ENCODE results near the gene ETV2.
"Not testable (repeated sequence)": the region's sequence is repeated elsewhere in the genome, so short reads cannot be mapped to it uniquely, and the experiment has no call there.

ETV2 gene, protein sequence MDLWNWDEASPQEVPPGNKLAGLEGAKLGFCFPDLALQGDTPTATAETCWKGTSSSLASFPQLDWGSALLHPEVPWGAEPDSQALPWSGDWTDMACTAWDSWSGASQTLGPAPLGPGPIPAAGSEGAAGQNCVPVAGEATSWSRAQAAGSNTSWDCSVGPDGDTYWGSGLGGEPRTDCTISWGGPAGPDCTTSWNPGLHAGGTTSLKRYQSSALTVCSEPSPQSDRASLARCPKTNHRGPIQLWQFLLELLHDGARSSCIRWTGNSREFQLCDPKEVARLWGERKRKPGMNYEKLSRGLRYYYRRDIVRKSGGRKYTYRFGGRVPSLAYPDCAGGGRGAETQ

GRCh38 chr19:35641515-35642151 lies at the start of gene ETV2:
Gene ETV2, plus strand, starts transcription at chr19:35641745. Its CDS starts 716 bp downstream, at chr19:35642461.
- DNase-seq: no peak

- peak; percentile 27 for DNase-seq
Measured at GRCh38 chr19:35592226-35592625, 49.3 kb upstream of the ETV2 start.

- not testable (repeated sequence) for DNase-seq
Measured at GRCh38 chr19:35595026-35595425, 46.5 kb upstream of the ETV2 start.

GRCh38 chr19:35595928-35596327 lies 45.6 kb upstream of the ETV2 start:
- no peak for DNase-seq

DNA sequence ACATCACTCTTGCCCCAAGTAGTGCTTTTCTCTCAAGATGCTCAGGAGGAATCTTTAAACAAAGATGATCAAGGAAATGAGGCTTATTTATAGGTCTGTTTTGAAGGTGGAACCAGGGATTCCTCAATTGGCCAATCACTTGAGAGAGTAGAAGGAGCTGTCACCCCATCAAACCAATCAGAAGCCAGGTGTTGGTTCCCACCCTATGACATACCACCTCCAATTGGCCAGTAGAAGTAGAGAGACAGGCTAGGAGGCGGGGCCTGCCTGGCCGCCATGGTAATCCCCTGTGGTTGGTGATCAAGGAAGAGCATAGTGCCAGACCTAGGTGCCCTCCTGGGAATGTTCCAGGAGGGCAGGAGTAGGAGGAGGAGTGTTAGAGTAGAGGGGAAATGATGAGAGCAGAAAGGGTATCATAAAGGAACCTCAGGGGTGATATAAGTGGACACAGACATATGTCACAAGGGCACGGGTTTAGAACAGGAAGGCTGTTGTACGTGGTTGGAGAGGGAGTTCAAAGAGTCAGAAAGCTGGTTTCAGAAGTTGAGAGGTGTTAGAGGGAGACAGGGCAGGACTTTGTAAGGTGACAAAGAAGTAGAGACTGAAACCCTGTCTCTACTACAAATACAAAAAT lies 45.1 kb upstream of the ETV2 start:
- no peak for DNase-seq

GRCh38 chr19:35601971-35602370 lies 39.6 kb upstream of the ETV2 start:
- DNase-seq: peak; percentile 33

DNA sequence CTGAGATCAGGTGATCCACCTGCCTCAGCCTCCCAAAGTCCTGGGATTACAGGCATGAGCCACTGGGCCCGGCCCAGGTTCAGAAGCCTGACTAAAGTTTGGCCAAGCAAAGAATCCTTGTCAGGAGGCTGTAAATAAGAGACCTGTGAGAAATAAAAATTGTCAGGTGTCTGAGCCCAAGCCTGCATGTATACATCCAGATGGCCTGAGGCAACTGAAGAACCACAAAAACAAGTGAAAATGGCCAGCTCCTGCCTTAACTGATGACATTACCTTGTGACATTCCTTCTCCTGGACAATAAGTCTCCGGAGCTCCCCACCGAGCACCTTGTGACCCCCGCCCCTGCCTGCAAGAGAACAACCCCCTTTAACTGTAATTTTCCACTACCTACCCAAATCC lies 37.1 kb upstream of the ETV2 start:
- DNase-seq: not testable (repeated sequence)

- DNase-seq: not testable (repeated sequence)
Measured at GRCh38 chr19:35607170-35607569, 34.4 kb upstream of the ETV2 start.

GRCh38 chr19:35607661-35608060 lies 33.9 kb upstream of the ETV2 start:
- no peak for DNase-seq

DNA sequence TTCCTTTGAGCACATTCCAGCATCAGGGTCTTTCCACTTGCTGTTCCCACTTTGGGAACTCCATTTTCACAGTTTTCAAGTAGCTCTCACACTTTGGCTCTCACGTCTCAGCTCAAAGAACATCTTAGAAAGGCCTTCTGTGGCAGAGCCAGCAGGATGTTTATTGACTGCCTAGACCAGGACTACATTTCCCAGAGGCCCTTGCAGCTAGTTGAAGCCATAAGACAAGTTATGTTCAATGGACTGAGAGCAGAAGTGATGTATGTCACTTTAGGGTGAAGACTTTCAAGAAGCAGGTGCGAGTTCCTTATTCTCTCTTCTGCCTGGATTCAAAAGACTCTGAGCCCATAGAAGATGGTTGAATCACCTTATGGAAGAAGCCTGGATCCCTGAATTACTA lies 33.3 kb upstream of the ETV2 start:
- no peak for DNase-seq

- no peak for DNase-seq
Measured at GRCh38 chr19:35609851-35610353, 31.6 kb upstream of the ETV2 start.

GRCh38 chr19:35612224-35612558 lies 29.4 kb upstream of the ETV2 start:
- DNase-seq: no peak

DNA sequence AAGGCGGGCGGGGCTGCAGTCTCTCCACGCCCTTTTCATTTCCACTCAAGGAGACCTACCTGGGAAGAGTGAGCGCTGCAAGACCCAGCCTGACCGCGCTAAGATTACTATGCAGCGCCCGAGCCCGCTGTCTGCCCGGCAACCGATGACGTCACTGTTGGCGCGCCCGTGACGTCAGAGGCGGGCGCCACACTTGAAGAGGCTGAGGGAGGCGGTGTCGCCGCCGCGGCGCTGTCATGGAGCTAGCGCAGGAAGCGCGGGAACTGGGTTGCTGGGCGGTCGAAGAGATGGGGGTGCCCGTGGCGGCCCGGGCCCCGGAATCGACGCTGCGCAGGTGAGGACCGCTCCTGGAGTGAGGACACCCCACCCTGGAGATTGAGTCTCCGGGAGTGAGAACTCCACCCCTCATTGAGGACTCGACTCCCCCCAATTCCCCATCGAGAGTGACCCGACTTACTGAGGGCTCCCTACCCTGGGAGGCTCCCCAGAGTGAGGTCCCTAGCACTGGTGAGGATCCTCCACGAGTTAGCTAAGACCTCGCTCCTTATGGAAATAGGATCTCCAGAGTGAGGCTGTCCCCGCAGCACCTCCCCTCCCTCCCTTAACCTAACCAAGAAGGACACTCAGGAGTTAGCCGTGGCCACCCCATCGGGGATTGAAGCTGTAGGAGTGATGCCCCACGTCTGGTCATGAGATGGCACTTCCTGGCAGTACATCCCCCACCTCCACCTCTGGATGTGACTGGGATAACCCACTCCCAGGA lies 28.8 kb upstream of the ETV2 start, which contains the start of gene HAUS5:
HAUS5 (plus strand) TSS at position 177 of the 763 bp plus-strand sequence; CDS start at position 237, 60 bp downstream.
- peak; percentile 89 for DNase-seq

DNA sequence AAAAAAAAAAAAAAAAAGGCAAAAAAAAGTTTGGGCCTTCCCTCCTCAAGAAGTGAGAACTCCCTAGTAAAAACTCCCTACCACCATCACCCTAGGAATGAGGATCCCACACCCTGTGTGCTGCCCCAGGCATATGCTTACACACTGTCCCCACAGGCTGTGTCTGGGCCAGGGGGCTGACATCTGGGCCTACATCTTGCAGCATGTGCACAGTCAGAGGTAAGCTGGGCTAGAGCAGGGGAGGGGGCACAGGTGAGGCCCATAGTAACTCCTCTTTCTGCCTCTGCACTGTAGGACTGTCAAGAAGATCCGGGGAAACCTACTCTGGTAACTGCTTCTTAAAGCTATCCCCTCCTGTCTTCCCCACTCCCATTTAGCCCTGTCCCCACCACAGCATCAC lies 28.0 kb upstream of the ETV2 start:
- no peak for DNase-seq

DNA sequence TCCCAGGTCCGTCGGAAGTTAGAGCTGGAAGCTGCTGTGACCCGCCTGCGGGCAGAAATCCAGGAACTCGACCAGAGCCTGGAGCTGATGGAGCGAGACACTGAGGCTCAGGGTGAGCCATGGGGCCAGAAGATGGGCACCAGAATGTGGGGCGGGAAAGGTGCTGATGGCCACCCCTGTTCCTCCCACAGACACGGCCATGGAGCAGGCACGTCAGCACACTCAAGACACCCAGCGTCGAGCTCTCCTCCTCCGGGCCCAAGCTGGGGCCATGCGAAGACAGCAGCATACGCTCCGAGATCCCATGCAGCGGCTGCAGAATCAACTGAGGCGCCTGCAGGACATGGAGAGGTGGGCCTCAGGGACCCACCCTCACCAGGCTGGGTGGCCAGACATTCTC lies 26.5 kb upstream of the ETV2 start:
- no peak for DNase-seq

DNA sequence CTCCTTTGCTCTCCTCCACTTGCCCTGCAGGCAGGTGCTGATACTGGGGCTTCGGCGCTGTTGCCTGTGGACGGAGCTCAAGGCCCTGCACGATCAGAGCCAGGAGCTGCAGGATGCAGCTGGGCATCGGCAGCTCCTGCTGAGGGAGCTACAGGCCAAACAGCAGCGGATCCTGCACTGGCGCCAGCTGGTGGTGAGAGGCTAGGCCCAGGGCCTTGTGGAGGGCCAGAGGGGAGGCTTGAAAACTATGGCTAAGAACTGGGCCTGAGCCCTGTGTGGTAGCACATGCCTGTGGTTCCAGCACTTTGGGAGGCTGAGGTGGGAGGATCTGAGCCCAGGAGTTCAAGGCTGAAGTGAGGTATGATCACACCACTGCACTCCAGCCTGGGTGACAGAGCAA lies 22.7 kb upstream of the ETV2 start:
- no peak for DNase-seq

DNA sequence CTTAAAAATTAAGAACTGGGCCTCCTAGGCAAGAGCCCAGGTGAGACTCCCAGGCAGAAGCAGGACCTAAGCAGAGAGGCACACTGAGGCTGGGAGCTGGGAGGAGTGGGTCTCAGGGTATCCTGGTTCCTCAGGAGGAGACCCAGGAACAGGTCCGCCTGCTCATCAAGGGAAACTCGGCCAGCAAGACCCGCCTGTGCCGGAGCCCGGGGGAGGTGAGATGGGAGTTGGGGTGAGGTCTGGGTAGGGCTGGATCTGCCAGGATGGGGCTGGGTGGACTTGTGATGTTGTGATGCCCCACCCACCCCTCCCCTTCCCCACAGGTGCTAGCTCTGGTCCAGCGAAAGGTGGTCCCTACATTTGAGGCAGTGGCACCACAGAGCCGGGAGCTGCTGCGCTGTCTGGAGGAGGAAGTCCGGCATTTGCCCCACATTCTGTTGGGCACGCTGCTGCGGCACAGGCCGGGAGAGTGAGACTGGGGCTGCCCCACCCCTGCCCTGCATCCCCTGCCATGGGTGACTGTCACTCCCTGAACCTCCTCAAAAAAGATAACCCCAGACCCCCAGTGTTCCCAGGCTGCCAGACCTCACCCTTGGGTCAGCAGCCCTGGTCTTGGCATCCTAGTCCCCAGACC lies 22.1 kb upstream of the ETV2 start:
- DNase-seq: no peak

- DNase-seq: no peak
Measured at GRCh38 chr19:35620001-35620400, 21.5 kb upstream of the ETV2 start.

GRCh38 chr19:35621708-35622107 lies 19.8 kb upstream of the ETV2 start:
- DNase-seq: no peak

GRCh38 chr19:35622750-35623149 lies 18.8 kb upstream of the ETV2 start:
- no peak for DNase-seq

GRCh38 chr19:35623327-35624010 lies 18.1 kb upstream of the ETV2 start:
- no peak for DNase-seq

- DNase-seq: no peak
Measured at GRCh38 chr19:35628264-35628564, 13.3 kb upstream of the ETV2 start.

Data from NCI-H1105 treated with DMSO at 0.1 percent for 48 hours (cell line).